PFSK-1 (cell line): ENCODE measurements around the gene HBD.

Experiments
- FOXP2 ChIP-seq: optimal IDR thresholded peaks from 2 replicates; pipeline ENCODE3; 2011; ENCODE audit warnings: borderline replicate concordance, control low read depth, inconsistent platforms; ENCODE audit not compliant: insufficient read depth; ENCODE audit errors: extremely low read length, extremely low read depth
- POLR2AphosphoS5 ChIP-seq: IDR thresholded peaks from 2 replicates; pipeline ENCODE4 v1.6.1; 2012; ENCODE audit warnings: low read depth, mild to moderate bottlenecking, control low read depth, low read length, moderate library complexity
- SIN3A ChIP-seq: IDR thresholded peaks from 2 replicates; pipeline ENCODE4 v1.6.1; 2012; ENCODE audit warnings: mild to moderate bottlenecking, low read length, moderate library complexity, borderline replicate concordance; ENCODE audit not compliant: insufficient read depth
- TAF1 ChIP-seq: IDR thresholded peaks from 2 replicates; pipeline ENCODE4 v1.6.1; 2012; ENCODE audit warnings: low read length, control low read depth, borderline replicate concordance; ENCODE audit not compliant: insufficient read depth
- TF ChIP-seq, protein P1 (sequence below), 2 experiments: IDR thresholded peaks; 2 replicates each; pipeline versions ENCODE4 v1.6.1 to v1.8.0; 2011 to 2012; ENCODE audit warnings: low read depth in 2 of 2, low read length in 2 of 2, control low read depth in 1 of 2, inconsistent platforms in 1 of 2, mild to moderate bottlenecking in 1 of 2, moderate library complexity in 1 of 2; ENCODE audit not compliant: insufficient read depth in 1 of 2

Gene HBD

GRCh38 chr11:5235364-5236095 is 1.2 kb upstream of the HBD start:
- TF ChIP-seq TAF1 = no peak

DNA sequence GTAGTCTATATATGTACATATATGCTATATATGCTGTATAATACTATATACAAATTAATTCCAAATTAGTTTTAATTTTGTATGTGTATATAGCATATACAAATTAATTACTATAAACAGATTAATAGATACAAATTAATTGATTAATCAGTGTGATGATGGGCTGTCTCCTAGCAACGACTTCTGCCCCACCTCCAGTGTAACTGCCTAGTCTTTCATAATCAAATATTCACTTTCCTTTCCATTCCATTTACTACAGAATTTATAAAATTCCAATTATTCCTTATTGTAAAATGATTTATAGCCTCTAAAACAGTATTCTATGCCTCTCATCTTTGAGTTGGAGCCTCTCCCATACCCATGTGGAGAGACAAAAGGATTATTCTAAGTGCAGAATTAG is 976 bp downstream of the HBD start:
- TF ChIP-seq POLR2AphosphoS5 (no peak), TAF1 (no peak), FOXP2 (no peak), SIN3A (no peak)
- TF ChIP-seq, protein P1, sequence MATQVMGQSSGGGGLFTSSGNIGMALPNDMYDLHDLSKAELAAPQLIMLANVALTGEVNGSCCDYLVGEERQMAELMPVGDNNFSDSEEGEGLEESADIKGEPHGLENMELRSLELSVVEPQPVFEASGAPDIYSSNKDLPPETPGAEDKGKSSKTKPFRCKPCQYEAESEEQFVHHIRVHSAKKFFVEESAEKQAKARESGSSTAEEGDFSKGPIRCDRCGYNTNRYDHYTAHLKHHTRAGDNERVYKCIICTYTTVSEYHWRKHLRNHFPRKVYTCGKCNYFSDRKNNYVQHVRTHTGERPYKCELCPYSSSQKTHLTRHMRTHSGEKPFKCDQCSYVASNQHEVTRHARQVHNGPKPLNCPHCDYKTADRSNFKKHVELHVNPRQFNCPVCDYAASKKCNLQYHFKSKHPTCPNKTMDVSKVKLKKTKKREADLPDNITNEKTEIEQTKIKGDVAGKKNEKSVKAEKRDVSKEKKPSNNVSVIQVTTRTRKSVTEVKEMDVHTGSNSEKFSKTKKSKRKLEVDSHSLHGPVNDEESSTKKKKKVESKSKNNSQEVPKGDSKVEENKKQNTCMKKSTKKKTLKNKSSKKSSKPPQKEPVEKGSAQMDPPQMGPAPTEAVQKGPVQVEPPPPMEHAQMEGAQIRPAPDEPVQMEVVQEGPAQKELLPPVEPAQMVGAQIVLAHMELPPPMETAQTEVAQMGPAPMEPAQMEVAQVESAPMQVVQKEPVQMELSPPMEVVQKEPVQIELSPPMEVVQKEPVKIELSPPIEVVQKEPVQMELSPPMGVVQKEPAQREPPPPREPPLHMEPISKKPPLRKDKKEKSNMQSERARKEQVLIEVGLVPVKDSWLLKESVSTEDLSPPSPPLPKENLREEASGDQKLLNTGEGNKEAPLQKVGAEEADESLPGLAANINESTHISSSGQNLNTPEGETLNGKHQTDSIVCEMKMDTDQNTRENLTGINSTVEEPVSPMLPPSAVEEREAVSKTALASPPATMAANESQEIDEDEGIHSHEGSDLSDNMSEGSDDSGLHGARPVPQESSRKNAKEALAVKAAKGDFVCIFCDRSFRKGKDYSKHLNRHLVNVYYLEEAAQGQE (IDR thresholded peaks at IDR 0.05; ENCODE audit: insufficient read depth in 1 of 2, low read depth in 2 of 2, low read length in 2 of 2) = no peak

DNA sequence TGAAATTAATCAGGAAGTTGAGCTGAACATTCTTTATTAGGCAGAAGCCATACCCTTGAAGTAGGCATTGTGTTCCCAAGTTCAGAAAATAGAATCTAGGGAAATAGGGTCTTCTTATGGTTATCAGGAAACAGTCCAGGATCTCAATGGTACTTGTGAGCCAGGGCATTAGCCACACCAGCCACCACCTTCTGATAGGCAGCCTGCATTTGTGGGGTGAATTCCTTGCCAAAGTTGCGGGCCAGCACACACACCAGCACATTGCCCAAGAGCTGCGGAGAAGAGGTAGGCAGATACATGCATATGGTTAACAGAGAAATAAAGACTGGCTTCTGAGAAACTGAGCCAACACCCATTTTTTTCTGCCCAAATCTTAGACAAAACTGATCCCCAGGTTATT is 1.5 kb downstream of the HBD start:
- TF ChIP-seq FOXP2 (no peak), TAF1 (no peak), POLR2AphosphoS5 (no peak), SIN3A (no peak)
- TF ChIP-seq, protein P1 (IDR thresholded peaks at IDR 0.05; ENCODE audit: insufficient read depth in 1 of 2, low read depth in 2 of 2, low read length in 2 of 2) = no peak

DNA sequence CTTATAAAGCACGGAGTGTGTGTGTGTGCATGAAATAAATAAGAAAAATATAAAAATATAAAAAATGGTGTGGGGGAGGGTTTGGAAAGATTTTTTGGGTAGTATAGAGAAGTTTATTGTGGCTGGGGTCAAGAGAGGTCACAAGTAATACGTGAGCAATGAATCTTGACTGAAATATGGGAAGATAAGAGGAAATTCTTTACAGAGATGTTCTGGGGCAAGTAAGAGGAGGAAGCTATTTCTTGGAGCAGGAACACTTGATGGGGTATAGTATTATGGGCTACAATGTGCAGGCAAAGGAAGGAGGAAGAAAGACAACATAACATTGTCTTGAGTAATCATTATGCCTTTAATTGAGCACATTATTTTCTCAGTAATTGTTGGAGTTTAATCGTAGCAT is 2.1 kb downstream of the HBD start:
- TF ChIP-seq SIN3A (no peak), POLR2AphosphoS5 (no peak)
- TF ChIP-seq, protein P1 (IDR thresholded peaks at IDR 0.05; ENCODE audit: insufficient read depth in 1 of 2, low read depth in 2 of 2, low read length in 2 of 2) = no peak

GRCh38 chr11:5231111-5231510 is 3.2 kb downstream of the HBD start:
- TF ChIP-seq SIN3A (no peak), POLR2AphosphoS5 (no peak), TAF1 (no peak), FOXP2 (no peak)
- TF ChIP-seq, protein P1 (IDR thresholded peaks at IDR 0.05; ENCODE audit: insufficient read depth in 1 of 2, low read depth in 2 of 2, low read length in 2 of 2) = no peak
